HEK293 (cell line): ENCODE measurements around the gene CCBE1.

Experiments used
- CTCF ChIP-seq: fragments of 450-650 bp; formaldehyde crosslinking; IDR thresholded peaks from 2 replicates; pipeline ENCODE4 v1.5.1; 2016; ENCODE audit warnings: missing biosample characterization, missing genetic modification characterization
- KLF9 ChIP-seq: fragments of 450-650 bp; formaldehyde crosslinking; IDR thresholded peaks from 2 replicates; pipeline ENCODE4 v1.5.1; 2016; ENCODE audit warnings: missing biosample characterization, missing genetic modification characterization, low read depth
- MEIS1 ChIP-seq: sonication (generic); formaldehyde crosslinking; IDR thresholded peaks from 2 replicates; pipeline ENCODE4 v1.8.1; 2022; ENCODE audit warnings: missing genetic modification reagents, mild to moderate bottlenecking, borderline replicate concordance
- YY1 ChIP-seq: fragments of 450-650 bp; formaldehyde crosslinking; IDR thresholded peaks from 2 replicates; pipeline ENCODE4 v1.5.1; 2018; ENCODE audit warnings: missing biosample characterization, missing genetic modification characterization
- ZNF169 ChIP-seq: fragments of 450-650 bp; formaldehyde crosslinking; IDR thresholded peaks from 2 replicates; pipeline ENCODE4 v1.5.1; 2016; ENCODE audit warnings: missing biosample characterization, missing genetic modification characterization
- TF ChIP-seq, protein P1 (sequence below): fragments of 450-650 bp; formaldehyde crosslinking; IDR thresholded peaks from 2 replicates; pipeline ENCODE4 v1.5.1; 2016; ENCODE audit warnings: missing biosample characterization, missing genetic modification characterization

GRCh38 chr18:59725142-59725541 is 27.9 kb upstream of the CCBE1 start:
- TF ChIP-seq ZNF169 (tag by site-specific recombination) (no peak), CTCF (tag by site-specific recombination) (no peak), KLF9 (no peak), YY1 (tag by site-specific recombination) (no peak), MEIS1 (no peak)
- TF ChIP-seq, protein P1, sequence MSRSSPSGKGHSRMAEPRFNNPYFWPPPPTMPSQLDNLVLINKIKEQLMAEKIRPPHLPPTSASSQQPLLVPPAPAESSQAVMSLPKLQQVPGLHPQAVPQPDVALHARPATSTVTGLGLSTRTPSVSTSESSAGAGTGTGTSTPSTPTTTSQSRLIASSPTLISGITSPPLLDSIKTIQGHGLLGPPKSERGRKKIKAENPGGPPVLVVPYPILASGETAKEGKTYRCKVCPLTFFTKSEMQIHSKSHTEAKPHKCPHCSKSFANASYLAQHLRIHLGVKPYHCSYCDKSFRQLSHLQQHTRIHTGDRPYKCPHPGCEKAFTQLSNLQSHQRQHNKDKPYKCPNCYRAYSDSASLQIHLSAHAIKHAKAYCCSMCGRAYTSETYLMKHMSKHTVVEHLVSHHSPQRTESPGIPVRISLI (tag by site-specific recombination), result no peak
